Uterus (tissue), 4 donors: ENCODE results near the gene INO80E. TPM values are rescaled to one million over a fixed set of nuclear protein-coding genes. Genes with fewer than 3 reads are reported as not detected.

Source experiments
- total RNA-seq, 4 donors: library from RNA; depleted of rRNA in 3 of 4; stranded (reverse); fragments of >200 nt in 3 of 4; gene quantifications; one replicate each; pipeline versions ENCODE4 v1.1.0 to v1.2.4, GENCODE V29; 2014 to 2023
- donor health status: DM: yes; HTN: yes; CAD: no.

The INO80E gene
- total RNA-seq, 4 donors from 2014 or later = 4.1 to 714 (median 68.9) TPM

Other genes starting within 250 kb of the INO80E start
- gene ZG16, start 218.0 kb upstream of the INO80E start, total RNA-seq = under 1 TPM in 1 of 4 donors, not detected in 3; under 0.01 TPM
- gene KIF22, start 205.5 kb upstream of the INO80E start, total RNA-seq = 10 to 100 TPM in 3 of 4 donors, 1 to 10 TPM in 1; 5.9 to 70.4 (median 15.8) TPM
- 100 to 1,000 TPM in 1 of 4 donors, 10 to 100 TPM in 3; 32.8 to 200 (median 67.5) TPM for gene MAZ, start 189.7 kb upstream of the INO80E start, total RNA-seq
- 10 to 100 TPM; 20.2 to 54.5 (median 28.0) TPM for gene PRRT2, start 184.0 kb upstream of the INO80E start, total RNA-seq
- gene PAGR1, start 180.1 kb upstream of the INO80E start, total RNA-seq = 10 to 100 TPM; 36.1 to 85.0 (median 46.9) TPM
- 100 to 1,000 TPM in 1 of 4 donors, 10 to 100 TPM in 3; 38.4 to 132 (median 67.4) TPM for gene MVP, start 175.8 kb upstream of the INO80E start, total RNA-seq
- gene CDIPT, start 133.0 kb upstream of the INO80E start, total RNA-seq = 10 to 100 TPM; 35.1 to 83.7 (median 59.1) TPM
- gene SEZ6L2, start 96.7 kb upstream of the INO80E start, total RNA-seq = 10 to 100 TPM in 1 of 4 donors, 1 to 10 TPM in 1, under 1 TPM in 1, not detected in 1; 0.52 to 19.4 (median 4.6) TPM
- 1 to 10 TPM in 2 of 4 donors, under 1 TPM in 1, not detected in 1; 0.61 to 1.0 (median 1.0) TPM for gene ASPHD1, start 95.8 kb upstream of the INO80E start, total RNA-seq
- gene KCTD13, start 70.0 kb upstream of the INO80E start, total RNA-seq = 10 to 100 TPM in 2 of 4 donors, 1 to 10 TPM in 2; 1.8 to 33.3 (median 14.6) TPM
- 10 to 100 TPM; 38.6 to 82.3 (median 58.5) TPM for gene TMEM219, start 34.2 kb upstream of the INO80E start, total RNA-seq
- gene TAOK2, start 22.4 kb upstream of the INO80E start, total RNA-seq = 10 to 100 TPM; 28.4 to 70.0 (median 46.6) TPM
- 10 to 100 TPM in 2 of 4 donors, 1 to 10 TPM in 2; 3.8 to 20.4 (median 13.5) TPM for gene HIRIP3, start 624 bp upstream of the INO80E start, total RNA-seq
- 1 to 10 TPM in 3 of 4 donors, not detected in 1; 1.0 to 2.6 (median 1.8) TPM for gene DOC2A, start 14.8 kb downstream of the INO80E start, total RNA-seq
- not detected for gene C16orf92, start 27.0 kb downstream of the INO80E start, total RNA-seq
- under 1 TPM in 1 of 4 donors, not detected in 3; 0.62 TPM for gene TLCD3B, start 35.0 kb downstream of the INO80E start, total RNA-seq
- 100 to 1,000 TPM; 175 to 905 (median 489) TPM for gene ALDOA, start 69.5 kb downstream of the INO80E start, total RNA-seq
- 10 to 100 TPM; 15.6 to 78.5 (median 64.5) TPM for gene PPP4C, start 79.8 kb downstream of the INO80E start, total RNA-seq
- 1 to 10 TPM in 1 of 4 donors, under 1 TPM in 1, not detected in 2; 0.21 to 1.3 TPM for gene TBX6, start 95.7 kb downstream of the INO80E start, total RNA-seq
- 100 to 1,000 TPM in 1 of 4 donors, 10 to 100 TPM in 2, 1 to 10 TPM in 1; 9.2 to 158 (median 36.4) TPM for gene YPEL3, start 100.0 kb downstream of the INO80E start, total RNA-seq
- gene GDPD3, start 117.3 kb downstream of the INO80E start, total RNA-seq = 10 to 100 TPM in 1 of 4 donors, 1 to 10 TPM in 2, not detected in 1; 1.4 to 16.7 (median 2.3) TPM
- gene MAPK3, start 127.0 kb downstream of the INO80E start, total RNA-seq = 100 to 1,000 TPM in 1 of 4 donors, 10 to 100 TPM in 3; 19.9 to 143 (median 39.4) TPM
- 10 to 100 TPM; 12.7 to 30.5 (median 18.2) TPM for gene CORO1A, start 187.4 kb downstream of the INO80E start, total RNA-seq
- gene BOLA2B, start 197.4 kb downstream of the INO80E start, total RNA-seq = 10 to 100 TPM in 2 of 4 donors, 1 to 10 TPM in 1, not detected in 1; 4.7 to 34.1 (median 27.5) TPM
- gene SLX1A, start 197.6 kb downstream of the INO80E start, total RNA-seq = 100 to 1,000 TPM in 1 of 4 donors, 10 to 100 TPM in 3; 10.6 to 142 (median 41.0) TPM
- 10 to 100 TPM in 2 of 4 donors, 1 to 10 TPM in 2; 1.8 to 26.5 (median 9.5) TPM for gene SULT1A3, start 203.0 kb downstream of the INO80E start, total RNA-seq